Measurements from ENCODE around the gene IMP4.

IMP4 gene

DNA sequence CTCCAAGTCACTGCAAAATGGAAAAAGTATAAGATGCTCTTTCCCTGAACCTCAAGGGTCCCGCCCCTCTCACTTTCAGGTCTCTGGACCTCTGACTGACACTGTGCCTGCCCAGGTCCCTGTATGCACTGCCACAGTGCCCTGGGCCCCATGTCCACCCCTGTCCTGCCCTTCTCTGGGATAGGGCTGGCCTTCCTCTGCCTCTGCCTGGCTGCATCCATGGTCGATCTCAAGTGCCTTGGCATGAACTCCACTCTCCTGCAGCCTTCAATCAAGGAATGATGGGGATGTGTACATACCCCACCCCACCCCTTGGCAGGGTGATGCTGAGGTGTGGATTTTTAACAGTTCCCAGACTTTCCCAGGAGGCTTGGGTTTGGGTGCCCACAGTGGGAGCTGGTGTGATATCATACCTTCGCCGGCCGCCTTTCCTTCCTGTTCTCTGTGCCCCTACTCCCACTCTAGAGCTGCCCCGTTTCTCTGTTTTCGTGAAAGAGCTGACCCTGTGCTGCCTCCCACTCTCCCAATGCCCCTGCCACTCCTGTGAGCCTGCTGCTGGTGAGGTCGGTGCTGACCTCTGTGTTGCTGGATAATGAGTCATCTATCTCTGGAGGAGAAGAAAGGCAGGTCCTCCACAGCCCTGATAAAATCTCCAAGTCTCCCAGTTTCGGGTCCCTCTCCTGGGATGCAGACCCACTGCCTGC is 32.0 kb downstream of the IMP4 start:
- Histone ChIP-seq H3K4me3 (ENCODE audit: low read length, poor library complexity, severe bottlenecking) (no peak overlapping the region), H3K79me2 (ENCODE audit: insufficient read depth, low read length) (no peaks in the 10 kb centered on the region), H3K9ac (ENCODE audit: low read depth, low read length, poor library complexity, severe bottlenecking) (no peak overlapping the region), H4K20me1 (ENCODE audit: insufficient read depth, low read length, poor library complexity, severe bottlenecking) (no peaks in the 10 kb centered on the region), H3K36me3 (ENCODE audit: insufficient read depth, low read length) (no peaks in the 10 kb centered on the region), H3K4me1 (ENCODE audit: insufficient read depth, low read length, poor library complexity, severe bottlenecking) (peaks cover 17% of the 10 kb centered on the region), H3K4me2 (ENCODE audit: low read depth, low read length, poor library complexity, severe bottlenecking) (no peak overlapping the region), H3K9me3 (ENCODE audit: insufficient read depth, low read depth, low read length) (no peaks in the 10 kb centered on the region), H3K9me2 (replicated peaks; ENCODE audit: low read depth, low read length) (no peaks in the 10 kb centered on the region), H2AFZ (ENCODE audit: low read length) (no peak overlapping the region), H3K27me3 (ENCODE audit: insufficient read depth, low read length, poor library complexity, severe bottlenecking) (peaks cover under 1% of the 10 kb centered on the region), H3F3A (ENCODE audit: low read depth) (no peaks in the 10 kb centered on the region)
- TF ChIP-seq, protein P1, sequence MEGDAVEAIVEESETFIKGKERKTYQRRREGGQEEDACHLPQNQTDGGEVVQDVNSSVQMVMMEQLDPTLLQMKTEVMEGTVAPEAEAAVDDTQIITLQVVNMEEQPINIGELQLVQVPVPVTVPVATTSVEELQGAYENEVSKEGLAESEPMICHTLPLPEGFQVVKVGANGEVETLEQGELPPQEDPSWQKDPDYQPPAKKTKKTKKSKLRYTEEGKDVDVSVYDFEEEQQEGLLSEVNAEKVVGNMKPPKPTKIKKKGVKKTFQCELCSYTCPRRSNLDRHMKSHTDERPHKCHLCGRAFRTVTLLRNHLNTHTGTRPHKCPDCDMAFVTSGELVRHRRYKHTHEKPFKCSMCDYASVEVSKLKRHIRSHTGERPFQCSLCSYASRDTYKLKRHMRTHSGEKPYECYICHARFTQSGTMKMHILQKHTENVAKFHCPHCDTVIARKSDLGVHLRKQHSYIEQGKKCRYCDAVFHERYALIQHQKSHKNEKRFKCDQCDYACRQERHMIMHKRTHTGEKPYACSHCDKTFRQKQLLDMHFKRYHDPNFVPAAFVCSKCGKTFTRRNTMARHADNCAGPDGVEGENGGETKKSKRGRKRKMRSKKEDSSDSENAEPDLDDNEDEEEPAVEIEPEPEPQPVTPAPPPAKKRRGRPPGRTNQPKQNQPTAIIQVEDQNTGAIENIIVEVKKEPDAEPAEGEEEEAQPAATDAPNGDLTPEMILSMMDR (conservative IDR thresholded peaks at IDR 0.05; ENCODE audit: low read length), result no peak
- TF ChIP-seq EZH2phosphoT487 (IDR thresholded peaks at IDR 0.05; ENCODE audit: borderline replicate concordance), result no peak

DNA sequence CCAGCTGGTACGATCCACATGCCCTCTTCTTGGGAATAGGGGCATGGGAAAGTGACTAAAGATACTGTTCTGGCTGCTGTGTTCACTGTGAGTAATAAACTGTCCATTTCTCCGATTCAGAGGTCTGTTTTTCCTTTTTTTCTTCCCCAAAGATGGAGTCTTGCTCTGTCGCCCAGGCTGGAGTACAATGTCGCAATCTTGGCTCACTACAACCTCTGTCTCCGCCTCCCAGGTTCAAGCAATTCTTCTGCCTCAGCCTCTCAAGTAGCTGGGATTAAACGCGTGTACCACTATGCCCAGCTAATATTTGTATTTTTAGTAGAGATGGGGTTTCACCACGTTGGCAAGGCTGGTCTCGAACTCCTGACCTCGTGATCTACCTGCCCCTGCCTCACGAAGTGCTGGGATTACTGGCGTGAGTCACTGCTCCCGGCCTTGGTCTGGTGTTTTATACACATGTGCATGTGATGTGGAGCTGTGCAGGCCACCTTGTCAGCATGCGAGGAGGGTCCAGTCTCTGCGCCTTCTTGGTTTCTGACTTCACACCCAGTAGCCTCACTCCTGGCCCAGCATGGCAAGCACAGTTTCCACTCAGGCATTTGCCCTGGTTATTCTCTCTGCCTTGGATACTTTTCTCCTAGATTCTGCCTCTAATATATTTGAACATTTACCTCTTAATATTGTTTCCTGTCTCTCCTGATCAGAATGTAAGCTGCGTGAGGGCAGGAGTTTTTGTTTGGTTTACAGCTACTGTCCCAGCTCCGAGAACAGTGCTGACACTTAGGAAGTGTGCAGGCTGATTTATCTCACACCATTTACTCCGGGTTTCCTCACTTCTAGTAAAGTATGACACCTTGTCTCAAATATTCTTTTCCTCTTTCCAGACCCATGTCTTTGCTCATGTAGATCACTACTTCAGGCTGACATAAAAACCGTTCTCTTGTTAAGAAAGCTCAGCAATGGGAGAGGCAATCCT is 32.9 kb downstream of the IMP4 start:
- Histone ChIP-seq H3K9me3 (ENCODE audit: insufficient read depth, low read depth, low read length) (no peaks in the 10 kb centered on the region), H3K79me2 (ENCODE audit: insufficient read depth, low read length) (no peaks in the 10 kb centered on the region), H2AFZ (ENCODE audit: low read length) (no peak overlapping the region), H4K20me1 (ENCODE audit: insufficient read depth, low read length, poor library complexity, severe bottlenecking) (no peaks in the 10 kb centered on the region), H3K9me2 (replicated peaks; ENCODE audit: low read depth, low read length) (no peaks in the 10 kb centered on the region), H3K4me3 (ENCODE audit: low read length, poor library complexity, severe bottlenecking) (no peak overlapping the region), H3F3A (ENCODE audit: low read depth) (no peaks in the 10 kb centered on the region), H3K27me3 (ENCODE audit: insufficient read depth, low read length, poor library complexity, severe bottlenecking) (no peaks in the 10 kb centered on the region), H3K36me3 (ENCODE audit: insufficient read depth, low read length) (no peaks in the 10 kb centered on the region), H3K4me2 (ENCODE audit: low read depth, low read length, poor library complexity, severe bottlenecking) (no peak overlapping the region), H3K4me1 (ENCODE audit: insufficient read depth, low read length, poor library complexity, severe bottlenecking) (peaks cover 10% of the 10 kb centered on the region), H3K9ac (ENCODE audit: low read depth, low read length, poor library complexity, severe bottlenecking) (no peak overlapping the region)
- no peak for TF ChIP-seq EZH2phosphoT487 (IDR thresholded peaks at IDR 0.05; ENCODE audit: borderline replicate concordance)
- TF ChIP-seq, protein P1 (conservative IDR thresholded peaks at IDR 0.05; ENCODE audit: low read length), result no peak

DNA sequence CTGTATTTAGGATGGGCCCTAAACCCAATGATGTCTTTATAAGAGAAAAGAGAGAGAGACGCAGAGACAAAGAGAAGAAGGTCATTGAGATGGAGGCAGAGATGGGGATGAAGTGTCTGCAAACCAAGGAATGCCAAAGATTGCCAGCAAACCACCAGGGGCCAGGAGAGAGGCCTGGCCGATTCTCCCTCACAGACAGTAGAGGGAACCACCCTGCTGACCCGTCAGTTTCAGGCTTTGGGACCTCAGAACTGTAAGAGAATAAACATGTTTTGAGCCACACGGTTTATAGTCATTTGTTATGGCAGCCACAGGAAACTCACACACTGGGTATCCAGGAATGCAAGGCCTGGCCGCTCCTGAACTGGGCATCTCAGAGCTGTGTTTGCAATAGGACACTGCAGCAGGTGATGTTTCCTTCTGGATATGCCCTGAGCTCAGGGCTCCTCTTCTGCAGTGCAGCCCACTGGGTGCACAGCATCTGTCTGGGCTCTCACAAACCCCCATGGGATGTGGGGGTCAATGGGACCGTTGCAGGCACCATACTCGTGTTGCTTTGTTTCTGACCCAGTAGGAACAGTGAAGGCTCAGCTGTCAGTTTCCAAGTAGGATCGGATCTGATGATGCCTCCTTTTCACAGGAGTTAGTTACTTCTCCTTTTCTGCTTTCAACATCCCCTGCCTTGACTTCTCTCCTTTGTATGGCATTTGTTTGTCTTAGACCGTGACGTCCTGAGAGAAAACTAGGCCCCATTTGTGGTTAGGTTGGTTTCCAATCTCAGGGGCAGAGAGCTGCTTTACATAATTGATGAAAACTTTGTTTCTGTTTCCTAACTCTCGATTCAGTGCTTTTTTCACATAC is 34.0 kb downstream of the IMP4 start:
- no peaks in the 10 kb centered on the region for H3F3A ChIP-seq (ENCODE audit: low read depth)
- H3K4me2 ChIP-seq (ENCODE audit: low read depth, low read length, poor library complexity, severe bottlenecking), result no peak overlapping the region

More for the DNA sequence above, 34.0 kb downstream of the IMP4 start:
- H3K4me3 ChIP-seq (ENCODE audit: low read length, poor library complexity, severe bottlenecking), result no peak overlapping the region
- TF ChIP-seq EZH2phosphoT487 (IDR thresholded peaks at IDR 0.05; ENCODE audit: borderline replicate concordance), result no peak
- TF ChIP-seq, protein P1 (conservative IDR thresholded peaks at IDR 0.05; ENCODE audit: low read length), result no peak
- H2AFZ ChIP-seq (ENCODE audit: low read length), result no peak overlapping the region
- H3K36me3 ChIP-seq (ENCODE audit: insufficient read depth, low read length), result no peaks in the 10 kb centered on the region
- H3K9ac ChIP-seq (ENCODE audit: low read depth, low read length, poor library complexity, severe bottlenecking), result no peak overlapping the region
- H3K4me1 ChIP-seq (ENCODE audit: insufficient read depth, low read length, poor library complexity, severe bottlenecking), result peaks cover 4% of the 10 kb centered on the region
- no peaks in the 10 kb centered on the region for H4K20me1 ChIP-seq (ENCODE audit: insufficient read depth, low read length, poor library complexity, severe bottlenecking)
- H3K9me2 ChIP-seq (replicated peaks; ENCODE audit: low read depth, low read length), result no peaks in the 10 kb centered on the region
- no peaks in the 10 kb centered on the region for H3K27me3 ChIP-seq (ENCODE audit: insufficient read depth, low read length, poor library complexity, severe bottlenecking)
- no peaks in the 10 kb centered on the region for H3K79me2 ChIP-seq (ENCODE audit: insufficient read depth, low read length)
- no peaks in the 10 kb centered on the region for H3K9me3 ChIP-seq (ENCODE audit: insufficient read depth, low read depth, low read length)

Data from Loucy (cell line).